ENCODE results near the gene SLC35B2. TPM values are rescaled to one million over a fixed set of nuclear protein-coding genes. Genes with fewer than 3 reads are reported as not detected.

SLC35B2 gene
- total and polyA plus RNA-seq, 2 experiments from 2014 or later: 14.0 to 30.9 TPM

DNA sequence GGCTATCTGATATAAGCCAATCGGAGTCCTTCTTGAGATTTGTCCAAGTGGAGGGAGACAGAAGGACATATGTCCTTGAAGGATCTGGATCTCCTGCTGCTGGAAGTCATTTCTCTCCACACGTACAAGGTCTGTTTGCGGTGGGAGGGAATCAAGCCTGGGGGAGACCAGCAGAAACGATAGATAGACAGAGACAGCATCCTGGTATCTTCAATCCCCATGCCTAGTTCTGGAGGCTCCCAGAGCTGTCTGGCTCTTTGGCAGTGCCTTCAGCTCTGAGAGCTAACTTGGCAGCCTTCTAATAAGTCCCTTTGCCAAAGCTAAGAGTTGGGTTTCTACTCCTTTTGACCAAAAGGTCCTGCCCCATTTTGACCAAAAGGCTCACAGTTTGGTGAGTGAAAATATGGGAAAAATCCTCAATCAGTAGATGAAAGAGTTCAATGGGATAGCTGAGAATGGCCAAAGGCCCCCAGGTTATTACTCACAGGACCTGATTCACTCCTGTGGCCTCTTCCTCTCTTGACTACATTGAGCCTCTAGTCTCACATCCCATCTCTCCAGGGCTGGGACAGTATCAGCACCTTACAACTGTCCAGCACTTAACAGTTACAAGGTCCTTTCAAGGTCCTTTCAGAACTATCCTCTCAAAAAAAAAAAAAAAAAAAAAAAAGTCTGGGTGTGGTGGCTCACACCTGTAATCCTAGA is 35.5 kb upstream of the SLC35B2 start:
- peaks cover 31% of the 10 kb centered on the region for H3K27me3 Mint-ChIP-seq (ENCODE audit: insufficient read depth, low read depth, poor library complexity)
- ATAC-seq (no peak), DNase-seq (ENCODE audit: low spot score) (no peak)
- H3K27ac Mint-ChIP-seq: no peak overlapping the region
- H3K4me3 Mint-ChIP-seq: no peak overlapping the region
- no peak for TF ChIP-seq CREB1 (CRISPR knock-in tag; IDR thresholded peaks at IDR 0.05; ENCODE audit: low read depth)
- no peak for TF ChIP-seq NANOG (IDR thresholded peaks at IDR 0.05; ENCODE audit: borderline replicate concordance)
- TF ChIP-seq EZH2phosphoT487 (IDR thresholded peaks at IDR 0.05; ENCODE audit: unreplicated experiment): no peak
- no peak for TF ChIP-seq EZH2 (IDR thresholded peaks at IDR 0.05; ENCODE audit: low read depth, unreplicated experiment)
- TF ChIP-seq, protein P1, sequence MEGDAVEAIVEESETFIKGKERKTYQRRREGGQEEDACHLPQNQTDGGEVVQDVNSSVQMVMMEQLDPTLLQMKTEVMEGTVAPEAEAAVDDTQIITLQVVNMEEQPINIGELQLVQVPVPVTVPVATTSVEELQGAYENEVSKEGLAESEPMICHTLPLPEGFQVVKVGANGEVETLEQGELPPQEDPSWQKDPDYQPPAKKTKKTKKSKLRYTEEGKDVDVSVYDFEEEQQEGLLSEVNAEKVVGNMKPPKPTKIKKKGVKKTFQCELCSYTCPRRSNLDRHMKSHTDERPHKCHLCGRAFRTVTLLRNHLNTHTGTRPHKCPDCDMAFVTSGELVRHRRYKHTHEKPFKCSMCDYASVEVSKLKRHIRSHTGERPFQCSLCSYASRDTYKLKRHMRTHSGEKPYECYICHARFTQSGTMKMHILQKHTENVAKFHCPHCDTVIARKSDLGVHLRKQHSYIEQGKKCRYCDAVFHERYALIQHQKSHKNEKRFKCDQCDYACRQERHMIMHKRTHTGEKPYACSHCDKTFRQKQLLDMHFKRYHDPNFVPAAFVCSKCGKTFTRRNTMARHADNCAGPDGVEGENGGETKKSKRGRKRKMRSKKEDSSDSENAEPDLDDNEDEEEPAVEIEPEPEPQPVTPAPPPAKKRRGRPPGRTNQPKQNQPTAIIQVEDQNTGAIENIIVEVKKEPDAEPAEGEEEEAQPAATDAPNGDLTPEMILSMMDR (conservative IDR thresholded peaks at IDR 0.05; ENCODE audit: low read depth in 2 of 2): no peak
- TF ChIP-seq, protein P2, sequence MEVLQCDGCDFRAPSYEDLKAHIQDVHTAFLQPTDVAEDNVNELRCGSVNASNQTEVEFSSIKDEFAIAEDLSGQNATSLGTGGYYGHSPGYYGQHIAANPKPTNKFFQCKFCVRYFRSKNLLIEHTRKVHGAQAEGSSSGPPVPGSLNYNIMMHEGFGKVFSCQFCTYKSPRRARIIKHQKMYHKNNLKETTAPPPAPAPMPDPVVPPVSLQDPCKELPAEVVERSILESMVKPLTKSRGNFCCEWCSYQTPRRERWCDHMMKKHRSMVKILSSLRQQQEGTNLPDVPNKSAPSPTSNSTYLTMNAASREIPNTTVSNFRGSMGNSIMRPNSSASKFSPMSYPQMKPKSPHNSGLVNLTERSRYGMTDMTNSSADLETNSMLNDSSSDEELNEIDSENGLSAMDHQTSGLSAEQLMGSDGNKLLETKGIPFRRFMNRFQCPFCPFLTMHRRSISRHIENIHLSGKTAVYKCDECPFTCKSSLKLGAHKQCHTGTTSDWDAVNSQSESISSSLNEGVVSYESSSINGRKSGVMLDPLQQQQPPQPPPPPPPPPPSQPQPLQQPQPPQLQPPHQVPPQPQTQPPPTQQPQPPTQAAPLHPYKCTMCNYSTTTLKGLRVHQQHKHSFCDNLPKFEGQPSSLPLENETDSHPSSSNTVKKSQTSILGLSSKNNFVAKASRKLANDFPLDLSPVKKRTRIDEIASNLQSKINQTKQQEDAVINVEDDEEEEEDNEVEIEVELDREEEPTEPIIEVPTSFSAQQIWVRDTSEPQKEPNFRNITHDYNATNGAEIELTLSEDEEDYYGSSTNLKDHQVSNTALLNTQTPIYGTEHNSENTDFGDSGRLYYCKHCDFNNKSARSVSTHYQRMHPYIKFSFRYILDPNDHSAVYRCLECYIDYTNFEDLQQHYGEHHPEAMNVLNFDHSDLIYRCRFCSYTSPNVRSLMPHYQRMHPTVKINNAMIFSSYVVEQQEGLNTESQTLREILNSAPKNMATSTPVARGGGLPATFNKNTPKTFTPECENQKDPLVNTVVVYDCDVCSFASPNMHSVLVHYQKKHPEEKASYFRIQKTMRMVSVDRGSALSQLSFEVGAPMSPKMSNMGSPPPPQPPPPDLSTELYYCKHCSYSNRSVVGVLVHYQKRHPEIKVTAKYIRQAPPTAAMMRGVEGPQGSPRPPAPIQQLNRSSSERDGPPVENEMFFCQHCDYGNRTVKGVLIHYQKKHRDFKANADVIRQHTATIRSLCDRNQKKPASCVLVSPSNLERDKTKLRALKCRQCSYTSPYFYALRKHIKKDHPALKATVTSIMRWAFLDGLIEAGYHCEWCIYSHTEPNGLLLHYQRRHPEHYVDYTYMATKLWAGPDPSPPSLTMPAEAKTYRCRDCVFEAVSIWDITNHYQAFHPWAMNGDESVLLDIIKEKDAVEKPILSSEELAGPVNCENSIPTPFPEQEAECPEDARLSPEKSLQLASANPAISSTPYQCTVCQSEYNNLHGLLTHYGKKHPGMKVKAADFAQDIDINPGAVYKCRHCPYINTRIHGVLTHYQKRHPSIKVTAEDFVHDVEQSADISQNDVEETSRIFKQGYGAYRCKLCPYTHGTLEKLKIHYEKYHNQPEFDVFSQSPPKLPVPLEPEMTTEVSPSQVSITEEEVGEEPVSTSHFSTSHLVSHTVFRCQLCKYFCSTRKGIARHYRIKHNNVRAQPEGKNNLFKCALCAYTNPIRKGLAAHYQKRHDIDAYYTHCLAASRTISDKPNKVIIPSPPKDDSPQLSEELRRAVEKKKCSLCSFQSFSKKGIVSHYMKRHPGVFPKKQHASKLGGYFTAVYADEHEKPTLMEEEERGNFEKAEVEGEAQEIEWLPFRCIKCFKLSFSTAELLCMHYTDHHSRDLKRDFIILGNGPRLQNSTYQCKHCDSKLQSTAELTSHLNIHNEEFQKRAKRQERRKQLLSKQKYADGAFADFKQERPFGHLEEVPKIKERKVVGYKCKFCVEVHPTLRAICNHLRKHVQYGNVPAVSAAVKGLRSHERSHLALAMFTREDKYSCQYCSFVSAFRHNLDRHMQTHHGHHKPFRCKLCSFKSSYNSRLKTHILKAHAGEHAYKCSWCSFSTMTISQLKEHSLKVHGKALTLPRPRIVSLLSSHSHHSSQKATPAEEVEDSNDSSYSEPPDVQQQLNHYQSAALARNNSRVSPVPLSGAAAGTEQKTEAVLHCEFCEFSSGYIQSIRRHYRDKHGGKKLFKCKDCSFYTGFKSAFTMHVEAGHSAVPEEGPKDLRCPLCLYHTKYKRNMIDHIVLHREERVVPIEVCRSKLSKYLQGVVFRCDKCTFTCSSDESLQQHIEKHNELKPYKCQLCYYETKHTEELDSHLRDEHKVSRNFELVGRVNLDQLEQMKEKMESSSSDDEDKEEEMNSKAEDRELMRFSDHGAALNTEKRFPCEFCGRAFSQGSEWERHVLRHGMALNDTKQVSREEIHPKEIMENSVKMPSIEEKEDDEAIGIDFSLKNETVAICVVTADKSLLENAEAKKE (CRISPR knock-in tag; IDR thresholded peaks at IDR 0.05): no peak
- TF ChIP-seq STAT1 (IDR thresholded peaks at IDR 0.05; ENCODE audit: unreplicated experiment): no peak
- no peak for TF ChIP-seq JUNB (IDR thresholded peaks at IDR 0.05; ENCODE audit: unreplicated experiment)
- TF ChIP-seq POLR2AphosphoS5 (IDR thresholded peaks at IDR 0.05; ENCODE audit: low read depth): no peak
- TF ChIP-seq ZNF331 (CRISPR knock-in tag; IDR thresholded peaks at IDR 0.05; ENCODE audit: low read depth): no peak
- no peak for TF ChIP-seq ZNF114 (CRISPR knock-in tag; IDR thresholded peaks at IDR 0.05)
- TF ChIP-seq, protein P3, sequence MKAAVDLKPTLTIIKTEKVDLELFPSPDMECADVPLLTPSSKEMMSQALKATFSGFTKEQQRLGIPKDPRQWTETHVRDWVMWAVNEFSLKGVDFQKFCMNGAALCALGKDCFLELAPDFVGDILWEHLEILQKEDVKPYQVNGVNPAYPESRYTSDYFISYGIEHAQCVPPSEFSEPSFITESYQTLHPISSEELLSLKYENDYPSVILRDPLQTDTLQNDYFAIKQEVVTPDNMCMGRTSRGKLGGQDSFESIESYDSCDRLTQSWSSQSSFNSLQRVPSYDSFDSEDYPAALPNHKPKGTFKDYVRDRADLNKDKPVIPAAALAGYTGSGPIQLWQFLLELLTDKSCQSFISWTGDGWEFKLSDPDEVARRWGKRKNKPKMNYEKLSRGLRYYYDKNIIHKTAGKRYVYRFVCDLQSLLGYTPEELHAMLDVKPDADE (IDR thresholded peaks at IDR 0.05): no peak
- 0 out of 2 replicates have a peak, but pooled peaks cover 1% of the 10 kb centered on the region for H3F3A ChIP-seq (replicated peaks; ENCODE audit: low read depth)
- no peaks in the 10 kb centered on the region; the same call in 1 of the 2 replicates for H3K4me1 ChIP-seq (ENCODE audit: insufficient read depth)
- peaks cover 6% of the 10 kb centered on the region for H3K4me1 Mint-ChIP-seq
- H3K4me2 ChIP-seq: no peak overlapping the region
- no peaks in the 10 kb centered on the region for H3K79me2 ChIP-seq (replicated peaks; ENCODE audit: insufficient read depth)
- no peaks in the 10 kb centered on the region for H3K9me2 ChIP-seq (ENCODE audit: insufficient read depth)
- no peaks in the 10 kb centered on the region; the same call in 2 of the 3 replicates for H3K9me3 Mint-ChIP-seq
- H3K36me3 Mint-ChIP-seq (ENCODE audit: low read depth): no peaks in the 10 kb centered on the region
- H4K20me1 ChIP-seq (replicated peaks; ENCODE audit: insufficient read depth): no peaks in the 10 kb centered on the region
- no peak overlapping the region for H3K4me3 ChIP-seq
- H2AFZ ChIP-seq: no peak overlapping the region
- no peak overlapping the region for H3K27ac ChIP-seq (ENCODE audit: low read depth)
- H3K36me3 ChIP-seq (ENCODE audit: insufficient read depth): no peaks in the 10 kb centered on the region
- H3K27me3 ChIP-seq (ENCODE audit: insufficient read depth): peaks cover 21% of the 10 kb centered on the region

Measured in GM23338 (cell line).